Lower lobe of right lung (tissue), 1 donor: Measurements from ENCODE around the gene IPMK. TPM values are rescaled to one million over a fixed set of nuclear protein-coding genes. Genes with fewer than 3 reads are reported as not detected.

Experiments
- total RNA-seq: library from RNA; stranded (reverse); fragmentation: NEBNext Ultra II Directional; extraction: Animal tissue kit (Norgen Biotek cat#: 25700); gene quantifications from one replicate; pipeline ENCODE4 v1.2.1, GENCODE V29; 2021
- donor health status: DM: no; HTN: yes; CAD: no; lungs with severe emphysema.

IPMK gene
- total RNA-seq, 1 donor from 2014 or later, result 7.5 TPM

Other genes starting within 250 kb of the IPMK start
- 24.5 TPM for gene CISD1, start 1.3 kb upstream of the IPMK start, total RNA-seq
- 22.9 TPM for gene UBE2D1, start 67.1 kb upstream of the IPMK start, total RNA-seq
- gene TFAM, start 117.5 kb upstream of the IPMK start, total RNA-seq, result 25.9 TPM
- gene BICC1, start 245.0 kb upstream of the IPMK start, total RNA-seq, result 11.0 TPM